Measurements from ENCODE around the gene PLA2G2F.
A peak's percentile ranks its signal among the peaks of the same experiment; 100 is the strongest.

PLA2G2F gene

GRCh38 chr1:20142001-20142710, 3.0 kb downstream of the PLA2G2F start:
- DNase-seq (ENCODE audit: low read depth in 3 of 3, low spot score in 1 of 3): no peak

GRCh38 chr1:20143318-20143717, 4.2 kb downstream of the PLA2G2F start:
- no peak for DNase-seq (ENCODE audit: low read depth in 3 of 3, low spot score in 1 of 3)

- no peak for DNase-seq (ENCODE audit: low read depth in 3 of 3, low spot score in 1 of 3)
Observed at GRCh38 chr1:20143734-20144565, 4.8 kb downstream of the PLA2G2F start.

- no peak for DNase-seq (ENCODE audit: low read depth in 3 of 3, low spot score in 1 of 3)
Observed at GRCh38 chr1:20147846-20148570, 8.9 kb downstream of the PLA2G2F start.

GRCh38 chr1:20148571-20149500, 9.7 kb downstream of the PLA2G2F start:
- no peak for DNase-seq (ENCODE audit: low read depth in 3 of 3, low spot score in 1 of 3)

- DNase-seq (ENCODE audit: low read depth in 3 of 3, low spot score in 1 of 3): no peak
Observed at GRCh38 chr1:20149601-20150325, 10.6 kb downstream of the PLA2G2F start.

GRCh38 chr1:20150326-20150705, 11.2 kb downstream of the PLA2G2F start:
- DNase-seq (ENCODE audit: low read depth in 3 of 3, low spot score in 1 of 3): no peak

- no peak for DNase-seq (ENCODE audit: low read depth in 3 of 3, low spot score in 1 of 3)
Observed at GRCh38 chr1:20150969-20151368, 11.8 kb downstream of the PLA2G2F start.

GRCh38 chr1:20151906-20152598, 12.9 kb downstream of the PLA2G2F start:
- DNase-seq (ENCODE audit: low read depth in 3 of 3, low spot score in 1 of 3): peak; percentile 45 to 68 (median 49)

GRCh38 chr1:20152599-20152930, 13.4 kb downstream of the PLA2G2F start:
- no peak for DNase-seq (ENCODE audit: low read depth in 3 of 3, low spot score in 1 of 3)

- no peak for DNase-seq (ENCODE audit: low read depth in 3 of 3, low spot score in 1 of 3)
Observed at GRCh38 chr1:20153000-20153418, 13.9 kb downstream of the PLA2G2F start.

- no peak for DNase-seq (ENCODE audit: low read depth in 3 of 3, low spot score in 1 of 3)
Observed at GRCh38 chr1:20154301-20154831, 15.2 kb downstream of the PLA2G2F start.

- DNase-seq (ENCODE audit: low read depth in 3 of 3, low spot score in 1 of 3): no peak
Observed at GRCh38 chr1:20158358-20159070, 19.4 kb downstream of the PLA2G2F start.

- DNase-seq (ENCODE audit: low read depth in 3 of 3, low spot score in 1 of 3): no peak
Observed at GRCh38 chr1:20160034-20160433, 20.9 kb downstream of the PLA2G2F start.

- no peak for DNase-seq (ENCODE audit: low read depth in 3 of 3, low spot score in 1 of 3)
Observed at GRCh38 chr1:20164694-20165202, 25.6 kb downstream of the PLA2G2F start.

- DNase-seq (ENCODE audit: low read depth in 3 of 3, low spot score in 1 of 3): no peak
Observed at GRCh38 chr1:20165522-20165951, 26.4 kb downstream of the PLA2G2F start.

- no peak for DNase-seq (ENCODE audit: low read depth in 3 of 3, low spot score in 1 of 3)
Observed at GRCh38 chr1:20166051-20166450, 26.9 kb downstream of the PLA2G2F start.

- DNase-seq (ENCODE audit: low read depth in 3 of 3, low spot score in 1 of 3): no peak
Observed at GRCh38 chr1:20167126-20167525, 28.0 kb downstream of the PLA2G2F start.

All from stimulated activated CD4-positive, alpha-beta T cell treated with anti-CD3 and anti-CD28 coated beads, TNF-alpha, amount 100 ng/mL, for 1 hour (primary cell).